Measurements from ENCODE around the gene ELN.

ELN gene

DNA sequence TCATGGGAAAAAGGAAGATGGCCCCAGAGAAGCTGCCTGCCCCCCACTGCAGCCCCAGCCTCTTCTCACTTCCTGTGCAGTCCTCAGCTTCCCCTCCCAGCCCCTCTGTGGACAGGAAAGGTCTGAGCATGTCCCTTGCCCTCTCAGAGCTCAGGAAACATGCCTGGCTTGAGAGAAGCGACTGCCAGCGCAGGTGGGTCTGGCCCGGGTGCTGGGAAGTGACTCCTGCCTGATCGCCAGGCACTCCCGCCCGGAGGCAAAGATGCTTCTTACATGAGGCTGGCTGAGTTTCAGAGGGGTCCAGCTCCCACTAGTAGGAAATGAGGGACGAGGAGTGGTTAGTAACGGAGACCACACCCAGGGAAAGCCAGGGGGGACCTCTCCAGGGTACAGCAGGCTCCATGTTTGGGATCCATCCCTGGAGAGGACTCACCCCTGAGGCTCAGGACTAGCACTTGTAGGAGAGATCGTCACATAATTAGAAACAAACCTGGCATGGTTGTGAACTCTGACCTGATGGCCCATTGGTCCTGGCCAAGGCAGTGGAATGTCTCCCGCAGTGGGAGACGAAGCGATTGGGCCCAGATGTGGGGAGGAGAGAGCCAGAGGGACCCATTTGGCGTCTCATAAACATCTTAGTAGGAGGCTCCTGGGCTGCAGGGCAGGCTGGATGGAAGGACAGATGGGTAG, 12.3 kb downstream of the ELN start:
- peaks cover 27% of the 10 kb centered on the region; the same call in 1 of the 2 replicates for H3K27me3 ChIP-seq (ENCODE audit: control insufficient read depth, low read length)

DNA sequence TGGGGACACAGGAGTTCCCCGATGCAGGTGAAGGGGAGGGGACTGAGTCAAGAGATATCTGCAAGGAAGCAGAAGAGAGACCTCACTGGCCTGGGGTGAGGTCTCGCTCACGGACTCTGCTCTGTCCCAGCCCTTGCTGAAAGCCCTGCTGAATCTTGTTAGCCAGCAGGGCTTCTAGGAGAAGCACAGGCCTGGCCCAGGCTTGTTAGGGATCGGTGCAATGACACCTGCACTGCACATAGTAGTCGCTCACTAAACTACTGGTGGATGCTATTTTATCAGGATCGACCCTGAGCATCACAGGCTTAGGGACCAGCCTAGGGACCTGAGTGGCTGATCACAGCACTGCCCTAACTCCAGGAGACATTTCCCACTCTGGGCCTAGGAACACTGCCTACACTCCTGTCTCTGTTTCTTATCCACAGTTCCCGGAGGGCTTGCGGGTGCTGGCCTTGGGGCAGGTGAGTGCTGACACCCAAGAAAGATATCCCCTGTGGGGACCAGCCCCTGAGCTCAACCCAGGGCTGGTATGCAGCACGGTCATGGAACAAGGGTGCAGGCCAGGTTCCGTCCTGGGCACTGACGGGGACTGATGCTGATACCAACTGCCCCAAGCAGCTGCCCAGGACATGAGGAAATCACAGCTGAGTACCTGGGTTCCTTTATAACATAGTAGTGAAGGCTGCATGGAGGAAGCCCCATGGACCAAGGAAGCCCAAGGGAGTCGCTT, 13.0 kb downstream of the ELN start:
- Histone ChIP-seq H3K27me3 (ENCODE audit: control insufficient read depth, low read length) (peaks cover 27% of the 10 kb centered on the region; the same call in 1 of the 2 replicates), H3K4me1 (ENCODE audit: control insufficient read depth, low read length) (peaks cover 3% of the 10 kb centered on the region; the same call in 1 of the 2 replicates), H3K36me3 (ENCODE audit: control insufficient read depth, low read length) (no peaks in the 10 kb centered on the region), H4K20me1 (ENCODE audit: control insufficient read depth, insufficient read depth, low read depth, low read length) (no peaks in the 10 kb centered on the region), H3K4me3 (ENCODE audit: low read length) (no peak overlapping the region), H3K4me2 (ENCODE audit: low read length) (no peak overlapping the region), H3K9me2 (replicated peaks; ENCODE audit: control insufficient read depth, low read length) (no peaks in the 10 kb centered on the region), H3K27ac (ENCODE audit: low read depth, low read length) (no peak overlapping the region), H3K79me2 (ENCODE audit: control insufficient read depth, low read length) (no peaks in the 10 kb centered on the region), H3F3A (ENCODE audit: control insufficient read depth, insufficient read depth) (no peaks in the 10 kb centered on the region), H3K9me3 (ENCODE audit: control insufficient read depth, insufficient read depth, low read length) (no peaks in the 10 kb centered on the region)
- TF ChIP-seq EZH2phosphoT487 (IDR thresholded peaks at IDR 0.05; ENCODE audit: borderline replicate concordance, low read length) = no peak
- TF ChIP-seq, protein P1, sequence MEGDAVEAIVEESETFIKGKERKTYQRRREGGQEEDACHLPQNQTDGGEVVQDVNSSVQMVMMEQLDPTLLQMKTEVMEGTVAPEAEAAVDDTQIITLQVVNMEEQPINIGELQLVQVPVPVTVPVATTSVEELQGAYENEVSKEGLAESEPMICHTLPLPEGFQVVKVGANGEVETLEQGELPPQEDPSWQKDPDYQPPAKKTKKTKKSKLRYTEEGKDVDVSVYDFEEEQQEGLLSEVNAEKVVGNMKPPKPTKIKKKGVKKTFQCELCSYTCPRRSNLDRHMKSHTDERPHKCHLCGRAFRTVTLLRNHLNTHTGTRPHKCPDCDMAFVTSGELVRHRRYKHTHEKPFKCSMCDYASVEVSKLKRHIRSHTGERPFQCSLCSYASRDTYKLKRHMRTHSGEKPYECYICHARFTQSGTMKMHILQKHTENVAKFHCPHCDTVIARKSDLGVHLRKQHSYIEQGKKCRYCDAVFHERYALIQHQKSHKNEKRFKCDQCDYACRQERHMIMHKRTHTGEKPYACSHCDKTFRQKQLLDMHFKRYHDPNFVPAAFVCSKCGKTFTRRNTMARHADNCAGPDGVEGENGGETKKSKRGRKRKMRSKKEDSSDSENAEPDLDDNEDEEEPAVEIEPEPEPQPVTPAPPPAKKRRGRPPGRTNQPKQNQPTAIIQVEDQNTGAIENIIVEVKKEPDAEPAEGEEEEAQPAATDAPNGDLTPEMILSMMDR (IDR thresholded peaks at IDR 0.05; ENCODE audit: low read depth, low read length, poor library complexity, severe bottlenecking) = no peak

More for the DNA sequence above, 12.3 kb downstream of the ELN start:
- H3K27ac ChIP-seq (ENCODE audit: low read depth, low read length) = no peak overlapping the region
- H3K79me2 ChIP-seq (ENCODE audit: control insufficient read depth, low read length) = no peaks in the 10 kb centered on the region
- H3K4me3 ChIP-seq (ENCODE audit: low read length) = no peak overlapping the region
- H3K9me3 ChIP-seq (ENCODE audit: control insufficient read depth, insufficient read depth, low read length) = no peaks in the 10 kb centered on the region
- H4K20me1 ChIP-seq (ENCODE audit: control insufficient read depth, insufficient read depth, low read depth, low read length) = no peaks in the 10 kb centered on the region
- H3K4me2 ChIP-seq (ENCODE audit: low read length) = no peak overlapping the region
- H3K9me2 ChIP-seq (replicated peaks; ENCODE audit: control insufficient read depth, low read length) = no peaks in the 10 kb centered on the region
- no peaks in the 10 kb centered on the region for H3K36me3 ChIP-seq (ENCODE audit: control insufficient read depth, low read length)
- peaks cover 3% of the 10 kb centered on the region; the same call in 1 of the 2 replicates for H3K4me1 ChIP-seq (ENCODE audit: control insufficient read depth, low read length)
- TF ChIP-seq EZH2phosphoT487 (IDR thresholded peaks at IDR 0.05; ENCODE audit: borderline replicate concordance, low read length) = no peak
- TF ChIP-seq, protein P1 (IDR thresholded peaks at IDR 0.05; ENCODE audit: low read depth, low read length, poor library complexity, severe bottlenecking) = no peak
- no peaks in the 10 kb centered on the region for H3F3A ChIP-seq (ENCODE audit: control insufficient read depth, insufficient read depth)

GRCh38 chr7:74042746-74043522, 15.0 kb downstream of the ELN start:
- H3K4me2 ChIP-seq (ENCODE audit: low read length) = no peak overlapping the region
- H3K9me2 ChIP-seq (replicated peaks; ENCODE audit: control insufficient read depth, low read length) = no peaks in the 10 kb centered on the region
- H3K27ac ChIP-seq (ENCODE audit: low read depth, low read length) = no peak overlapping the region
- no peaks in the 10 kb centered on the region for H3K9me3 ChIP-seq (ENCODE audit: control insufficient read depth, insufficient read depth, low read length)
- peaks cover 31% of the 10 kb centered on the region for H3K27me3 ChIP-seq (ENCODE audit: control insufficient read depth, low read length)
- H3K79me2 ChIP-seq (ENCODE audit: control insufficient read depth, low read length) = no peaks in the 10 kb centered on the region
- no peaks in the 10 kb centered on the region for H3F3A ChIP-seq (ENCODE audit: control insufficient read depth, insufficient read depth)
- no peaks in the 10 kb centered on the region for H3K36me3 ChIP-seq (ENCODE audit: control insufficient read depth, low read length)
- no peaks in the 10 kb centered on the region for H4K20me1 ChIP-seq (ENCODE audit: control insufficient read depth, insufficient read depth, low read depth, low read length)
- no peak overlapping the region for H3K4me3 ChIP-seq (ENCODE audit: low read length)
- peaks cover 3% of the 10 kb centered on the region; the same call in 1 of the 2 replicates for H3K4me1 ChIP-seq (ENCODE audit: control insufficient read depth, low read length)
- no peak for TF ChIP-seq EZH2phosphoT487 (IDR thresholded peaks at IDR 0.05; ENCODE audit: borderline replicate concordance, low read length)
- TF ChIP-seq, protein P1 (IDR thresholded peaks at IDR 0.05; ENCODE audit: low read depth, low read length, poor library complexity, severe bottlenecking) = no peak
